Prostate gland (tissue), 2 donors: ENCODE measurements around the gene TSACC. TPM values are rescaled to one million over a fixed set of nuclear protein-coding genes. Genes with fewer than 3 reads are reported as not detected.

Experiments used
- DNase-seq: peaks from one replicate; pipeline ENCODE4 v3.0.0-alpha.2; 2019; ENCODE audit warnings: low spot score
- H3K27ac ChIP-seq, 2 donors: fragments of 200-600 bp; sonication (generic); 2 replicates each; pipeline ENCODE4 v1.5.1; 2017 to 2019
- H3K27me3 ChIP-seq: fragments of 200-600 bp; sonication (generic); replicated peaks from 2 replicates; pipeline ENCODE4 v1.5.1; 2019; ENCODE audit not compliant: insufficient read depth
- H3K36me3 ChIP-seq, 2 donors: fragments of 200-600 bp; sonication (generic); 1 replicate in 1 of 2; 2 replicates in 1 of 2; pipeline versions ENCODE4 v1.5.1 to v1.8.1; 2017 to 2019
- H3K4me1 ChIP-seq: fragments of 200-600 bp; sonication (generic); replicated peaks from 2 replicates; pipeline ENCODE4 v1.5.1; 2019
- H3K4me3 ChIP-seq, 2 donors: fragments of 200-600 bp; sonication (generic); 2 replicates each; pipeline ENCODE4 v1.5.1; 2017 to 2019
- H3K9me3 ChIP-seq: fragments of 200-600 bp; sonication (generic); 2 replicates; pipeline ENCODE4 v1.5.1; 2017
- CTCF ChIP-seq, 4 experiments: fragments of 200-600 bp in 2 of 4; fragments of 450-650 bp in 2 of 4; sonication (generic) in 2 of 4; IDR thresholded peaks; 1 replicate in 3 of 4; 2 replicates in 1 of 4; pipeline ENCODE4 v1.5.1; 2016 to 2019; ENCODE audit warnings: antibody characterized with exemption in 4 of 4, mild to moderate bottlenecking in 2 of 4, moderate library complexity in 2 of 4
- POLR2A ChIP-seq: fragments of 450-650 bp; IDR thresholded peaks from one replicate; pipeline ENCODE4 v1.6.1; 2016; ENCODE audit warnings: antibody characterized with exemption, mild to moderate bottlenecking
- POLR2AphosphoS5 ChIP-seq: sonication (generic); formaldehyde crosslinking; IDR thresholded peaks from one replicate; pipeline ENCODE4 v1.6.1; 2017; ENCODE audit warnings: antibody characterized with exemption
- WGBS: methylation state at CpG from one replicate; pipeline ENCODE4 v1.1.5; 2018; 5-methylcytosine and 5-hydroxymethylcytosine counted together
- intact Hi-C: fragments of 100-400 bp; cut with DNase I; formaldehyde crosslinking; loops from one replicate; pipeline ENCODE4 v1.14.2; 2022
- total RNA-seq, 2 donors: library from RNA; depleted of rRNA; stranded (reverse); fragments of >200 nt; gene quantifications; one replicate each; pipeline ENCODE4 v1.1.0, GENCODE V29; 2016

TSACC gene
- total RNA-seq, 2 donors from 2014 or later: 58.7 TPM; not detected in 1

GRCh38 chr1:156389311-156389710, 51.0 kb downstream of the TSACC start:
- Histone ChIP-seq H3K27ac (no peak overlapping the region), H3K36me3 (no peaks in the 10 kb centered on the region), H3K27me3 (peaks cover 17% of the 10 kb centered on the region), H3K9me3 (no peaks in the 10 kb centered on the region), H3K4me1 (no peaks in the 10 kb centered on the region), H3K4me3 (no peak overlapping the region)
- intact Hi-C loops: loop anchor here (5.0 to 10.0 kb wide), 2 partner anchors 225 to 268 kb away; partner anchors contain the start of gene HAPLN2
- no peak for TF ChIP-seq POLR2A
- DNase-seq: no peak
- 95% methylated on average over 8 of the region's 8 CpGs for WGBS

- Histone ChIP-seq H3K4me1 (no peaks in the 10 kb centered on the region), H3K9me3 (no peaks in the 10 kb centered on the region), H3K27me3 (peaks cover 17% of the 10 kb centered on the region), H3K36me3 (no peaks in the 10 kb centered on the region), H3K27ac (no peak overlapping the region), H3K4me3 (no peak overlapping the region)
- no peak for TF ChIP-seq POLR2A
- TF ChIP-seq CTCF (IDR thresholded peaks at IDR 0.05): no peak
- no peak for TF ChIP-seq POLR2AphosphoS5
- intact Hi-C loops: no loop called here
- no peak for DNase-seq
- 64% methylated on average over 20 of the region's 20 CpGs for WGBS
Measured at GRCh38 chr1:156390469-156391365, 52.4 kb downstream of the TSACC start.

- peaks cover 17% of the 10 kb centered on the region for H3K27me3 ChIP-seq
- no peak overlapping the region for H3K27ac ChIP-seq
- H3K9me3 ChIP-seq: no peaks in the 10 kb centered on the region
- 86% methylated on average over 11 of the region's 11 CpGs for WGBS
- no peaks in the 10 kb centered on the region for H3K4me1 ChIP-seq
- no peak for TF ChIP-seq POLR2AphosphoS5
- no peak for TF ChIP-seq POLR2A
- TF ChIP-seq CTCF (IDR thresholded peaks at IDR 0.05): no peak
- no peaks in the 10 kb centered on the region for H3K36me3 ChIP-seq
- no peak overlapping the region for H3K4me3 ChIP-seq
- DNase-seq: no peak
- intact Hi-C loops: no loop called here
Measured at GRCh38 chr1:156391366-156391677, 53.0 kb downstream of the TSACC start.

- no peak for DNase-seq
- 78% methylated on average over 8 of the region's 8 CpGs for WGBS
- TF ChIP-seq CTCF (IDR thresholded peaks at IDR 0.05) (no peak), POLR2A (no peak), POLR2AphosphoS5 (no peak)
- Histone ChIP-seq H3K36me3 (no peaks in the 10 kb centered on the region), H3K9me3 (no peaks in the 10 kb centered on the region), H3K27ac (no peak overlapping the region), H3K4me3 (no peak overlapping the region), H3K27me3 (peaks cover 17% of the 10 kb centered on the region), H3K4me1 (no peaks in the 10 kb centered on the region)
- intact Hi-C loops: no loop called here
Measured at GRCh38 chr1:156391701-156392100, 53.4 kb downstream of the TSACC start.

- WGBS: 88% methylated on average over 13 of the region's 13 CpGs
- TF ChIP-seq POLR2AphosphoS5: no peak
- TF ChIP-seq CTCF (IDR thresholded peaks at IDR 0.05): no peak
- TF ChIP-seq POLR2A: no peak
- H3K4me1 ChIP-seq: no peaks in the 10 kb centered on the region
- no peaks in the 10 kb centered on the region for H3K36me3 ChIP-seq
- H3K4me3 ChIP-seq: no peak overlapping the region
- intact Hi-C loops: no loop called here
- peaks cover 17% of the 10 kb centered on the region for H3K27me3 ChIP-seq
- no peak for DNase-seq
- H3K27ac ChIP-seq: no peak overlapping the region
- H3K9me3 ChIP-seq: no peaks in the 10 kb centered on the region
Measured at GRCh38 chr1:156392452-156392853, 54.1 kb downstream of the TSACC start.
